SK-N-SH (cell line): ENCODE measurements around the gene BRCA2. TPM values are rescaled to one million over a fixed set of nuclear protein-coding genes. Genes with fewer than 3 reads are reported as not detected.
"Not testable (repeated sequence)": the region's sequence is repeated elsewhere in the genome, so short reads cannot be mapped to it uniquely, and the experiment has no call there.

Experiments
- CTCF ChIA-PET: fragments of 300-600, 350-600 bp; formaldehyde crosslinking; extraction: SDS; loops from one replicate; lab custom pipeline; 2021; lab: Yijun Ruan, JAX
- POLR2A ChIA-PET: fragments of 350-600 bp; sonication (Branson Sonifier 250); formaldehyde crosslinking; extraction: SDS; loops from one replicate; lab custom pipeline; 2020; ENCODE audit warnings: antibody characterized with exemption, inconsistent platforms; lab: Yijun Ruan, JAX
- DNase-seq: peaks from one replicate; pipeline ENCODE4 v3.0.0; 2012
- H2AFZ ChIP-seq: fragments of 200-600 bp; sonication (generic); 2 replicates; pipeline ENCODE4 v1.8.1; 2016; ENCODE audit warnings: antibody characterized with exemption, mild to moderate bottlenecking, low read depth
- H3F3A ChIP-seq: fragments of 200-600 bp; sonication (generic); replicated peaks from 2 replicates; pipeline ENCODE3; 2016; ENCODE audit warnings: antibody characterized with exemption, mild to moderate bottlenecking; ENCODE audit not compliant: insufficient read depth
- H3K27ac ChIP-seq, 2 experiments: fragments of 200-500 bp in 1 of 2; fragments of 200-600 bp in 1 of 2; sonication (Bioruptor generic) in 1 of 2; sonication (generic), shearing (Covaris generic) in 1 of 2; 2 replicates each; pipeline versions ENCODE4 v1.5.1 to v1.6.1; 2014 to 2016; ENCODE audit warnings: low read depth in 2 of 2, inconsistent platforms in 1 of 2, low read length in 1 of 2, mild to moderate bottlenecking in 1 of 2, mixed read lengths in 1 of 2
- H3K27me3 ChIP-seq: fragments of 200-600 bp; sonication (generic), shearing (Covaris generic); 2 replicates; pipeline ENCODE4 v1.6.1; 2016; ENCODE audit warnings: mixed run types; ENCODE audit not compliant: insufficient read depth
- H3K36me3 ChIP-seq, 2 experiments: fragments of 200-500 bp in 1 of 2; fragments of 200-600 bp in 1 of 2; sonication (Bioruptor generic) in 1 of 2; sonication (generic) in 1 of 2; replicated peaks in 1 of 2; 2 replicates each; pipeline versions ENCODE3 to v1.5.1; 2014 to 2016; ENCODE audit warnings: low read length in 1 of 2, mild to moderate bottlenecking in 1 of 2; ENCODE audit not compliant: insufficient read depth in 2 of 2, control insufficient read depth in 1 of 2
- H3K4me1 ChIP-seq, 2 experiments: fragments of 200-500 bp in 1 of 2; fragments of 200-600 bp in 1 of 2; sonication (Bioruptor generic) in 1 of 2; sonication (generic), shearing (Covaris generic) in 1 of 2; 2 replicates each; pipeline versions ENCODE4 v1.5.1 to v1.6.1; 2014 to 2016; ENCODE audit warnings: low read depth in 1 of 2, low read length in 1 of 2, mixed run types in 1 of 2; ENCODE audit not compliant: insufficient read depth in 2 of 2, control insufficient read depth in 1 of 2
- H3K4me2 ChIP-seq: fragments of 200-600 bp; sonication (generic), shearing (Covaris generic); 2 replicates; pipeline ENCODE4 v1.6.1; 2017; ENCODE audit warnings: mixed run types
- H3K4me3 ChIP-seq, 2 experiments: fragments of 200-500 bp in 1 of 2; fragments of 200-600 bp in 1 of 2; sonication (Bioruptor generic) in 1 of 2; sonication (generic), shearing (Covaris generic) in 1 of 2; 2 replicates each; pipeline versions ENCODE4 v1.5.1 to v1.8.1; 2014 to 2016; ENCODE audit warnings: low read depth in 2 of 2, inconsistent platforms in 1 of 2, low read length in 1 of 2, mild to moderate bottlenecking in 1 of 2, mixed read lengths in 1 of 2, moderate library complexity in 1 of 2
- H3K79me2 ChIP-seq: fragments of 200-600 bp; sonication (generic); 2 replicates; pipeline ENCODE4 v1.8.1; 2017; ENCODE audit warnings: mild to moderate bottlenecking; ENCODE audit not compliant: insufficient read depth
- H3K9ac ChIP-seq: fragments of 200-600 bp; sonication (generic); 2 replicates; pipeline ENCODE4 v1.6.1; 2017; ENCODE audit warnings: mixed run types
- H3K9me2 ChIP-seq: fragments of 200-600 bp; sonication (generic); 2 replicates; pipeline ENCODE4 v1.6.1; 2017; ENCODE audit warnings: mixed run types
- H3K9me3 ChIP-seq: fragments of 200-600 bp; sonication (generic); 2 replicates; pipeline ENCODE4 v1.6.1; 2017; ENCODE audit warnings: mixed run types, mild to moderate bottlenecking, moderate library complexity
- H4K20me1 ChIP-seq: fragments of 200-600 bp; sonication (generic); 2 replicates; pipeline ENCODE4 v1.6.1; 2017; ENCODE audit warnings: mild to moderate bottlenecking, mixed run types; ENCODE audit not compliant: insufficient read depth
- CHD2 ChIP-seq: fragments of 150-350 bp; IDR thresholded peaks from 2 replicates; pipeline ENCODE4 v1.6.1; 2018; ENCODE audit warnings: low read length; ENCODE audit not compliant: partially characterized antibody
- ELF1 ChIP-seq: IDR thresholded peaks from 2 replicates; pipeline ENCODE4 v1.4.0; 2012
- EP300 ChIP-seq, 2 experiments: IDR thresholded peaks; 2 replicates each; pipeline versions ENCODE4 v1.4.0 to v1.6.1; 2012; ENCODE audit warnings: borderline replicate concordance in 1 of 2, low read depth in 1 of 2, low read length in 1 of 2
- GABPA ChIP-seq: IDR thresholded peaks from 2 replicates; pipeline ENCODE4 v1.4.0; 2012; ENCODE audit warnings: low read depth, mild to moderate bottlenecking
- GATA2 ChIP-seq: sonication (generic); formaldehyde crosslinking; IDR thresholded peaks from 2 replicates; pipeline ENCODE4 v1.5.0; 2020; ENCODE audit warnings: mild to moderate bottlenecking, missing genetic modification reagents
- IRF3 ChIP-seq: fragments of 150-350 bp; IDR thresholded peaks from 2 replicates; pipeline ENCODE4 v1.6.1; 2016; ENCODE audit warnings: mild to moderate bottlenecking, low read depth, low read length
- MEF2A ChIP-seq: IDR thresholded peaks from 2 replicates; pipeline ENCODE4 v1.4.0; 2012; ENCODE audit warnings: low read depth, borderline replicate concordance
- NFIC ChIP-seq: IDR thresholded peaks from 2 replicates; pipeline ENCODE4 v1.4.0; 2012; ENCODE audit warnings: borderline replicate concordance
- NRF1 ChIP-seq: IDR thresholded peaks from 2 replicates; pipeline ENCODE4 v1.6.1; 2012; ENCODE audit warnings: low read depth, mild to moderate bottlenecking, low read length
- POLR2AphosphoS5 ChIP-seq: IDR thresholded peaks from 2 replicates; pipeline ENCODE4 v1.6.1; 2012; ENCODE audit warnings: low read depth, low read length
- RAD21 ChIP-seq: IDR thresholded peaks from 2 replicates; pipeline ENCODE4 v1.6.1; 2012; ENCODE audit warnings: mild to moderate bottlenecking, low read length
- RFX5 ChIP-seq: IDR thresholded peaks from 2 replicates; pipeline ENCODE4 v1.6.1; 2012; ENCODE audit warnings: mild to moderate bottlenecking, improper control_type of control experiment, low read length
- RXRA ChIP-seq: IDR thresholded peaks from 2 replicates; pipeline ENCODE4 v1.4.0; 2012; ENCODE audit warnings: low read depth, mild to moderate bottlenecking, borderline replicate concordance
- SMC3 ChIP-seq: IDR thresholded peaks from 2 replicates; pipeline ENCODE4 v1.6.1; 2012; ENCODE audit warnings: low read depth, low read length, improper control_type of control experiment
- TEAD4 ChIP-seq: IDR thresholded peaks from 2 replicates; pipeline ENCODE4 v1.4.0; 2012; ENCODE audit warnings: mild to moderate bottlenecking, borderline replicate concordance; ENCODE audit not compliant: insufficient read depth
- WGBS: methylation state at CpG from one replicate; pipeline ENCODE4 v1.1.6; 2017; ENCODE audit warnings: low lambda C conversion rate; 5-methylcytosine and 5-hydroxymethylcytosine counted together
- polyA plus RNA-seq, 3 experiments: library from polyadenylated mRNA; depleted of rRNA; stranded (reverse); fragments of >200 nt; gene quantifications; 2 replicates each; pipeline ENCODE4 v1.2.3, GENCODE V29; 2012
- TF ChIP-seq, protein P1 (sequence below): IDR thresholded peaks from 2 replicates; pipeline ENCODE4; 2012
- TF ChIP-seq, protein P2 (sequence below): IDR thresholded peaks from 2 replicates; pipeline ENCODE4 v1.4.0; 2012; ENCODE audit warnings: low read depth

BRCA2 gene
- polyA plus RNA-seq, 1 of the 3 experiments (the other 2 are of a cell fraction), result 1.6 TPM

GRCh38 chr13:32347651-32348050 is 32.3 kb downstream of the BRCA2 start:
- ChIA-PET CTCF (interaction anchor here (0.6 kb wide), 1 partner anchor 315 kb away, joined by 3 read pairs; no protein-coding TSS in a partner anchor), POLR2A (no interaction called here)
- no peak overlapping the region for H3K4me2 ChIP-seq
- 90% methylated on average over 1 of the region's 1 CpG for WGBS
- DNase-seq, result no peak
- H3K9me2 ChIP-seq, result no peaks in the 10 kb centered on the region; the same call in 1 of the 2 replicates
- no peak overlapping the region for H3K27ac ChIP-seq
- H3K9ac ChIP-seq, result no peak overlapping the region
- H3F3A ChIP-seq, result no peaks in the 10 kb centered on the region
- no peaks in the 10 kb centered on the region; a peak in 1 of 4 replicates for H3K4me1 ChIP-seq
- no peaks in the 10 kb centered on the region; the same call in 1 of the 2 replicates for H3K79me2 ChIP-seq
- H3K4me3 ChIP-seq, result no peak overlapping the region
- peaks cover 12 to 44% of the 10 kb centered on the region in 2 experiments for H3K36me3 ChIP-seq
- H4K20me1 ChIP-seq, result no peaks in the 10 kb centered on the region
- no peaks in the 10 kb centered on the region for H3K9me3 ChIP-seq
- no peak overlapping the region for H2AFZ ChIP-seq
- TF ChIP-seq MEF2A (no peak), RAD21 (no peak), GATA2 (CRISPR knock-in tag) (no peak)
- H3K27me3 ChIP-seq, result no peaks in the 10 kb centered on the region

- not testable (repeated sequence) for H3F3A ChIP-seq, H4K20me1 ChIP-seq
- WGBS, result 93% methylated on average over 15 of the region's 15 CpGs
Observed at GRCh38 chr13:32350839-32351441, 35.6 kb downstream of the BRCA2 start.

GRCh38 chr13:32354040-32354439 is 38.7 kb downstream of the BRCA2 start:
- Histone ChIP-seq H2AFZ (no peak overlapping the region), H3K4me2 (no peak overlapping the region), H3K27ac (no peak overlapping the region), H3K9me2 (no peaks in the 10 kb centered on the region), H4K20me1 (no peaks in the 10 kb centered on the region), H3K4me1 (no peaks in the 10 kb centered on the region), H3K4me3 (no peak overlapping the region), H3F3A (no peaks in the 10 kb centered on the region), H3K9ac (no peak overlapping the region), H3K36me3 (peaks cover 17 to 23% of the 10 kb centered on the region in 2 experiments), H3K27me3 (no peaks in the 10 kb centered on the region), H3K79me2 (no peaks in the 10 kb centered on the region), H3K9me3 (no peaks in the 10 kb centered on the region)
- WGBS, result 100% methylated on average over 1 of the region's 1 CpG
- no peak for TF ChIP-seq EP300 (IDR thresholded peaks at IDR 0.05; ENCODE audit: borderline replicate concordance in 1 of 2, low read depth in 1 of 2, low read length in 1 of 2)
- TF ChIP-seq NFIC, result no peak
- TF ChIP-seq RXRA, result no peak
- no peak for TF ChIP-seq MEF2A
- no peak for TF ChIP-seq CHD2
- TF ChIP-seq NRF1, result no peak
- no peak for TF ChIP-seq ELF1
- no peak for TF ChIP-seq TEAD4
- TF ChIP-seq RAD21, result no peak
- no peak for TF ChIP-seq RFX5
- TF ChIP-seq IRF3, result no peak
- TF ChIP-seq, protein P1, sequence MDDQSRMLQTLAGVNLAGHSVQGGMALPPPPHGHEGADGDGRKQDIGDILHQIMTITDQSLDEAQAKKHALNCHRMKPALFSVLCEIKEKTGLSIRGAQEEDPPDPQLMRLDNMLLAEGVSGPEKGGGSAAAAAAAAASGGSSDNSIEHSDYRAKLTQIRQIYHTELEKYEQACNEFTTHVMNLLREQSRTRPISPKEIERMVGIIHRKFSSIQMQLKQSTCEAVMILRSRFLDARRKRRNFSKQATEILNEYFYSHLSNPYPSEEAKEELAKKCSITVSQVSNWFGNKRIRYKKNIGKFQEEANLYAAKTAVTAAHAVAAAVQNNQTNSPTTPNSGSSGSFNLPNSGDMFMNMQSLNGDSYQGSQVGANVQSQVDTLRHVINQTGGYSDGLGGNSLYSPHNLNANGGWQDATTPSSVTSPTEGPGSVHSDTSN, result no peak
- no peak for TF ChIP-seq POLR2AphosphoS5
- no peak for TF ChIP-seq GABPA
- TF ChIP-seq SMC3, result no peak
- TF ChIP-seq, protein P2, sequence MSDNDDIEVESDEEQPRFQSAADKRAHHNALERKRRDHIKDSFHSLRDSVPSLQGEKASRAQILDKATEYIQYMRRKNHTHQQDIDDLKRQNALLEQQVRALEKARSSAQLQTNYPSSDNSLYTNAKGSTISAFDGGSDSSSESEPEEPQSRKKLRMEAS, result no peak
- ChIA-PET POLR2A (no interaction called here), CTCF (no interaction called here)
- no peak for DNase-seq

More at GRCh38 chr13:32350839-32351441, 35.6 kb downstream of the BRCA2 start:
- H3K27ac ChIP-seq, H3K79me2 ChIP-seq, H3K9ac ChIP-seq, H3K4me2 ChIP-seq, DNase-seq, H3K9me3 ChIP-seq, POLR2A ChIA-PET, H3K9me2 ChIP-seq, H3K4me3 ChIP-seq, H3K27me3 ChIP-seq, H3K4me1 ChIP-seq, H2AFZ ChIP-seq: not testable (repeated sequence)
- peaks cover 16 to 42% of the 10 kb centered on the region in 2 experiments for H3K36me3 ChIP-seq
- CTCF ChIA-PET, result interaction anchor here (0.8 kb wide), 1 partner anchor 441 kb away, joined by 3 read pairs; no protein-coding TSS in a partner anchor
